Left lung (tissue), 10 donors: ENCODE measurements around the gene MMP28. TPM values are rescaled to one million over a fixed set of nuclear protein-coding genes. Genes with fewer than 3 reads are reported as not detected.

Source experiments
- ATAC-seq: fragments of 200-7000 bp; cut with Tn5 transposase; one replicate; pipeline ENCODE4 v1.9.1; 2020; ENCODE audit warnings: moderate library complexity
- DNase-seq, 4 donors: peaks; one replicate each; pipeline ENCODE4 v3.0.0-alpha.2; 2013 to 2020
- H3K27ac ChIP-seq, 2 donors: fragments of 200-600 bp; sonication (generic) in 1 of 2; one replicate each; pipeline versions ENCODE4 v1.5.0 to v1.8.0; 2020 to 2021
- H3K27me3 ChIP-seq, 2 donors: fragments of 200-600 bp; sonication (generic) in 1 of 2; one replicate each; pipeline versions ENCODE4 v1.5.0 to v1.8.0; 2020 to 2021
- H3K36me3 ChIP-seq, 2 donors: fragments of 200-600 bp; sonication (generic) in 1 of 2; one replicate each; pipeline versions ENCODE4 v1.5.0 to v1.8.0; 2020 to 2021
- H3K4me1 ChIP-seq, 2 donors: fragments of 200-600 bp; one replicate each; pipeline ENCODE4 v1.8.0; 2021
- H3K4me3 ChIP-seq, 2 donors: fragments of 200-600 bp; sonication (generic) in 1 of 2; one replicate each; pipeline versions ENCODE4 v1.5.0 to v1.8.0; 2020 to 2021; ENCODE audit warnings: mild to moderate bottlenecking in 1 of 2
- H3K9me3 ChIP-seq, 2 donors: fragments of 200-600 bp; sonication (generic) in 1 of 2; one replicate each; pipeline versions ENCODE4 v1.5.0 to v1.8.0; 2020 to 2021
- CTCF ChIP-seq, 2 donors: fragments of 200-600 bp; sonication (generic) in 1 of 2; IDR thresholded peaks; one replicate each; pipeline versions ENCODE4 v1.5.0 to v1.8.0; 2021; ENCODE audit warnings: antibody characterized with exemption in 2 of 2
- intact Hi-C, 2 donors: fragments of 100-400 bp; cut with DNase I; formaldehyde crosslinking; loops; one replicate each; pipeline versions ENCODE4 v1.11.2 to v1.14.2; 2022
- polyA plus RNA-seq, 6 donors: library from polyadenylated mRNA; unstranded; fragments of 120-200 nt; gene quantifications; one replicate each; pipeline ENCODE4 v1.2.1, GENCODE V29; 2013; ENCODE audit not compliant: insufficient read length in 6 of 6
- total RNA-seq, 2 donors: library from RNA; stranded (reverse); fragmentation: NEBNext Ultra II Directional; extraction: Animal tissue kit (Norgen Biotek cat#: 25700); gene quantifications; one replicate each; pipeline ENCODE4 v1.2.1, GENCODE V29; 2021
- donor health status: DM: no; HTN: yes; CAD: no.
- donor health status: DM: no; HTN: no; CAD: no.

The MMP28 gene
- total and polyA plus RNA-seq, 8 donors: 6.6 to 95.0 (median 8.5) TPM

- no peak overlapping the region for H3K4me3 ChIP-seq
- DNase-seq (no peak), ATAC-seq (no peak)
- H3K27ac ChIP-seq: no peak overlapping the region
- peaks cover 0 to 70% of the 10 kb centered on the region in 2 donors for H3K36me3 ChIP-seq
- no peak for TF ChIP-seq CTCF (IDR thresholded peaks at IDR 0.05)
- peaks cover 0 to 13% of the 10 kb centered on the region in 2 donors for H3K27me3 ChIP-seq
- no peaks in the 10 kb centered on the region for H3K9me3 ChIP-seq
- intact Hi-C loops: no loop called here
- peaks cover 3 to 9% of the 10 kb centered on the region in 2 donors for H3K4me1 ChIP-seq
These were observed 68.4 kb downstream of the MMP28 start for GRCh38 chr17:35726953-35727460.

GRCh38 chr17:35726127-35726952, 69.1 kb downstream of the MMP28 start:
- intact Hi-C loops: no loop called here
- no peak for TF ChIP-seq CTCF (IDR thresholded peaks at IDR 0.05)
- H3K27ac ChIP-seq: no peak overlapping the region
- peaks cover 3 to 7% of the 10 kb centered on the region in 2 donors for H3K4me1 ChIP-seq
- no peak for ATAC-seq
- peaks cover 0 to 76% of the 10 kb centered on the region in 2 donors for H3K36me3 ChIP-seq
- H3K4me3 ChIP-seq: no peak overlapping the region
- no peaks in the 10 kb centered on the region for H3K9me3 ChIP-seq
- peaks cover 0 to 6% of the 10 kb centered on the region in 2 donors for H3K27me3 ChIP-seq
- DNase-seq: peak in 1 of 4 donors; percentile 14

- no peak overlapping the region for H3K27ac ChIP-seq
- DNase-seq: no peak
- no peak for ATAC-seq
- H3K4me1 ChIP-seq: peaks cover 0 to 1% of the 10 kb centered on the region in 2 donors
- no peak overlapping the region for H3K4me3 ChIP-seq
- no peak for TF ChIP-seq CTCF (IDR thresholded peaks at IDR 0.05)
- H3K9me3 ChIP-seq: no peaks in the 10 kb centered on the region
- H3K36me3 ChIP-seq: peaks cover 0 to 81% of the 10 kb centered on the region in 2 donors
- intact Hi-C loops: no loop called here
- H3K27me3 ChIP-seq: peaks cover 0 to under 1% of the 10 kb centered on the region in 2 donors
These were observed 69.7 kb downstream of the MMP28 start for GRCh38 chr17:35725802-35726126.

- H3K4me3 ChIP-seq: no peak overlapping the region
- ATAC-seq: no peak
- TF ChIP-seq CTCF (IDR thresholded peaks at IDR 0.05): no peak
- no peak overlapping the region for H3K27ac ChIP-seq
- intact Hi-C loops: no loop called here
- DNase-seq: no peak
- H3K9me3 ChIP-seq: no peaks in the 10 kb centered on the region
- H3K36me3 ChIP-seq: peaks cover 0 to 81% of the 10 kb centered on the region in 2 donors
- H3K4me1 ChIP-seq: no peaks in the 10 kb centered on the region
- no peaks in the 10 kb centered on the region for H3K27me3 ChIP-seq
These were observed 70.4 kb downstream of the MMP28 start for GRCh38 chr17:35725058-35725457.

GRCh38 chr17:35723735-35724134, 71.7 kb downstream of the MMP28 start:
- H3K36me3 ChIP-seq: peaks cover 0 to 81% of the 10 kb centered on the region in 2 donors
- ATAC-seq: no peak
- intact Hi-C loops: no loop called here

More at GRCh38 chr17:35723735-35724134, 71.7 kb downstream of the MMP28 start:
- TF ChIP-seq CTCF (IDR thresholded peaks at IDR 0.05): no peak
- H3K4me1 ChIP-seq: no peaks in the 10 kb centered on the region
- DNase-seq: no peak
- H3K9me3 ChIP-seq: no peaks in the 10 kb centered on the region
- no peak overlapping the region for H3K27ac ChIP-seq
- H3K4me3 ChIP-seq: no peak overlapping the region
- H3K27me3 ChIP-seq: no peaks in the 10 kb centered on the region
